Hypothalamus (tissue), 51 donors: ENCODE measurements around the gene PSMD2.

Source experiments
- DNase-seq, 51 donors: peaks; one replicate each; lab custom pipeline; 2025; lab: John Stamatoyannopoulos, UW

Gene PSMD2

DNA sequence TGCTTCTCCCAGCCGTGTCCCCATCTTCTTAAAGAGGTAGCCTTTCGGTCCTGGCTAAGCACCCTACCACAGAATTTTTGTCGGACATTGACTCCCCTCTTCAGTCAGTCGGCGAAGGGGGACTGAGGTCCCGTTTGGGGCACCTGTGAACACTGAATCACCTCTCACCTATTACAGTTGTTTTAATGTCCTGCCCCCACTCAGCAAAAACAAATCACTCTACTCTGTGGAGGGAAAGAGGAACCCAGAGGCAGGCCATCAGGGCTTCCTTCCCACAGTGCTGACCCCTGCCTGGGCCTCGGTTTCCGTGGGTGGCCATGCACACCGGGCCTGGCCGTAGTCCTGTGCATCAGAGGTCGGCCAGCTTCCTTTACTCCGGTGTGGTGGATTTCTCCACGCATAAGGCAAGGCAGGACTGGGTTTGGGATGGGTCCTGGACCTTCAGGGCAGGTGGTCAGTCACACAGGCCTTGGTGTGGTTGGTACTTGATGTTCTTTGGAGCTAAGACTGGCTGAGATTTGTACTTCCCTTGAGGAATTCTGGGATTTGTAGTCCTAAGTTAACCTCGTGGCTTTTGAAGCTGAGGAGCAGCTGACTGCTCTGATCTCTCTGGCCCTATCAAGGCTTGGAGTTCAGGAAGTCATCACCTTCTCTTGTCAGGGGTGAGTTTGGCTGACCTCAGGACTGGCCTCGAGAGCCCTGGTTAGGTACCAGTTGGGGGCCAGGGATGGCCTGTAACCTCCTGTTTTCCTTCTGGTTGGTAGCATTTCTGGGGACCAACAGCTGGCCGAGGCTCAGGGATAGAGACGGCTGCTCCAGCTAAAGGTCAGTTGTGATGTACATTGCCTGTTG is 37.7 kb downstream of the PSMD2 start:
- peak in 28 of 51 donors; percentile 4 to 81 (median 54) for DNase-seq

GRCh38 chr3:184337399-184337714 is 38.3 kb downstream of the PSMD2 start, which contains the start of gene FAM131A:
Gene FAM131A, plus strand, starts transcription at chr3:184337600. Its CDS starts 31 bp downstream, at chr3:184337631.
- DNase-seq: peak in 33 of 51 donors; percentile 23 to 80 (median 56)

DNA sequence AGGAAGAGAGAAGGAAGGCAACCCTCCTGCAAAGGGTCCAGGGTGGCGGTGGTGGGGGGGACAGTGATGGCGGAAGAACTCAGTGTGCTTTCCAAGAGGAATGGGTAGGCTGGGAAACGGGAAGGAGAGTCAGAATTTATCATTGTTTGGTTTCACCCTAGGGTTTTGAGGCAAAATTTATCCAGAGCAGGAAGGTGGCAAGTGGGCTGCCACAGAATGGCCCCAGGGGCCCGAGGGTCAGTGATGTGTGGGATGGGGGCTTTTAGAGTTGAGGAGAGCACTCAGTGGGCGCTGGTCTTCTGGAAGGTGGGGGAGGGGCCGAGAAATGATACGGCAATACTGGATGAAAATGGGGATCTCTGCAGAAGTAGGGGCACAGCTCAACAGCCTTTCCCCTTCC is 38.9 kb downstream of the PSMD2 start:
- DNase-seq: no peak

DNA sequence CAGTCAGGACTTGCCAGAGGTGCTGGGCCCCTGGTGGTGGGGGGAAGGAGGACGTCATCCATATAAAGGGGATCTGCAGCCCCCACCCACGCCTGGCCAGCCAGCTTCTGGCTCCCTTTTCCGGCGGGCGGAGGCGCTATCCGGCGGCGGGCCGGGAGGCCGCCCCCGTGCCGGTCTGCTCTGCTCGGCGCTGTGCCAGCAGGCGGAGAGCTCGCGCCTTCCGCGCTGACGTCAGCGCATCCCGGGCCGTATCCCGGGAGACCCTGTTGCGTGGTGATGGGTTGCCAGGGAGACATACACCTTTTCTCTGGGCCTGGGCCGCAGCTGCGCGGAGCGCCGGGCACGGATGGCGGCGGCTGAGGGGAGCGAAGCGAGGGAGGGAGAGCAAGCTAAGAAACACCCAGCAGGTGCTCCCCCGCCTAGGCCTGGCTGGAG is 39.5 kb downstream of the PSMD2 start:
- peak; percentile 20 to 91 (median 82) for DNase-seq

DNA sequence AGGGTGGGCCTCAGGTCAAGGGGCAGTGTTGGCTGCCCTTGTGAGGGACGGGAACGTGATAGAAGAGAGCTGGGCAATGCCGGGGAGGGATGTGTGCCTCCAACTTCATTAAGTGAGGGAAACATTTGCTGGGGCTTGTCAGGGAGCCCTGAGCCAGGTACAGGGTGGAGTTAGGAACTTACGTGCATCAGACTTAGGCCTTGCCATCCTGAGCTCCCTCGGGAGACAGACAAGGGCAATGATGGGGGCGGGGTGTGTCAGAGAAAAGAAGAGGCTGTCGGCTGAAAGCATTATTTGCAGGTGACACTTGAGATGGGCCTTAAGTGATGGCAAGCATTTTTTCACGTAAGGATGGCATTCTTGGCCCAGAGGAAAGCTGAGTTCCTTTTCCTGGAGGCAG is 40.0 kb downstream of the PSMD2 start:
- DNase-seq: peak in 2 of 51 donors; percentile 52 to 59

DNA sequence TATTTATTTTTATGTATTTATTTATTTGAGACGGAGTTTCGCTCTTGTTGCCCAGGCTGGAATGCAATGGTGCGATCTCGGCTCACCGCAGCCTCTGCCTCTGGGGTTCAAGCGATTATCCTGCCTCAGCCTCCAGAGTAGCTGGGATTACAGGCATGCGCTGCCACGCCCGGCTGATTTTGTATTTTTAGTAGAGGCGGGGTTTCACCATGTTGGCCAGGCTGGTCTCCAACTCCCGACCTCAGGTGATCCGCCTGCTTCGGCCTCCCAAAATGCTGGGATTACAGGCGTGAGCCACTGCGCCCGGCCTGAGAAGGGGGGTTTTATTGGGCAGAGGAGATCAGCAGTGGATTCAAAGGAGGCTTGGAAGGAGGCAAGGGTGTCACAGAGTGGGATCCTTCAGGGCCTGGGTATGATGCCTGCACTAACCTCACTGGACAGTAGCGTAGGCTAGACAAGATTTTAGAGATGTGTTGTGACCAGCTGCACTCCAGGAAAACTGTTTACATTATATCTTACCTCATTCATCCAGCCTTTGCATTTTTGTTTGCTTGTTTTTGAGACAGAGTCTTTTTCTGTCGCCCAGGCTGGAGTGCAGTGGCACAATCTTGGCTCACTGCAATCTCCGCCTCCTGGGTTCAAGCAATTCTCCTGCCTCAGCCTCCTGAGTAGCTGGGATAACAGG is 40.6 kb downstream of the PSMD2 start:
- DNase-seq: peak in 1 of 51 donors; percentile 12

DNA sequence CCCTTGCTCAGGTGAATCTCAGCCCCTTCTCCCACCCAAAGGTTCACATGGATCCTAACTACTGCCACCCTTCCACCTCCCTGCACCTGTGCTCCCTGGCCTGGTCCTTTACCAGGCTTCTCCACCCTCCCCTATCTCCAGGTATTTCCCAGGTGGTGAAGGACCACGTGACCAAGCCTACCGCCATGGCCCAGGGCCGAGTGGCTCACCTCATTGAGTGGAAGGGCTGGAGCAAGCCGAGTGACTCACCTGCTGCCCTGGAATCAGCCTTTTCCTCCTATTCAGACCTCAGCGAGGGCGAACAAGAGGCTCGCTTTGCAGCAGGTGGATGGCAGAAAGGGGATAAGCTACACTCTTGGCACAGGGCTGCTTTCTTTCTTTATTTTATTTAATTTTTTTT is 42.9 kb downstream of the PSMD2 start:
- no peak for DNase-seq

GRCh38 chr3:184343200-184343876 is 44.3 kb downstream of the PSMD2 start:
- no peak for DNase-seq

GRCh38 chr3:184344579-184345316 is 45.7 kb downstream of the PSMD2 start:
- peak in 6 of 51 donors; percentile 20 to 44 (median 30) for DNase-seq

DNA sequence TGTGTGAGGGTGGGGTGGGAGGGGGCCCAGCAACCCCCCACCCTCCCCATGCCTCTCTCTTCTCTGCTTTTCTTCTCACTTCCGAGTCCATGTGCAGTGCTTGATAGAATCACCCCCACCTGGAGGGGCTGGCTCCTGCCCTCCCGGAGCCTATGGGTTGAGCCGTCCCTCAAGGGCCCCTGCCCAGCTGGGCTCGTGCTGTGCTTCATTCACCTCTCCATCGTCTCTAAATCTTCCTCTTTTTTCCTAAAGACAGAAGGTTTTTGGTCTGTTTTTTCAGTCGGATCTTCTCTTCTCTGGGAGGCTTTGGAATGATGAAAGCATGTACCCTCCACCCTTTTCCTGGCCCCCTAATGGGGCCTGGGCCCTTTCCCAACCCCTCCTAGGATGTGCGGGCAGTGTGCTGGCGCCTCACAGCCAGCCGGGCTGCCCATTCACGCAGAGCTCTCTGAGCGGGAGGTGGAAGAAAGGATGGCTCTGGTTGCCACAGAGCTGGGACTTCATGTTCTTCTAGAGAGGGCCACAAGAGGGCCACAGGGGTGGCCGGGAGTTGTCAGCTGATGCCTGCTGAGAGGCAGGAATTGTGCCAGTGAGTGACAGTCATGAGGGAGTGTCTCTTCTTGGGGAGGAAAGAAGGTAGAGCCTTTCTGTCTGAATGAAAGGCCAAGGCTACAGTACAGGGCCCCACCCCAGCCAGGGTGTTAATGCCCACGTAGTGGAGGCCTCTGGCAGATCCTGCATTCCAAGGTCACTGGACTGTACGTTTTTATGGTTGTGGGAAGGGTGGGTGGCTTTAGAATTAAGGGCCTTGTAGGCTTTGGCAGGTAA is 46.5 kb downstream of the PSMD2 start:
- peak; percentile 16 to 94 (median 81) for DNase-seq

- DNase-seq: no peak
Observed at GRCh38 chr3:184346480-184347190, 47.6 kb downstream of the PSMD2 start.

GRCh38 chr3:184347321-184348056 is 48.4 kb downstream of the PSMD2 start:
- no peak for DNase-seq

DNA sequence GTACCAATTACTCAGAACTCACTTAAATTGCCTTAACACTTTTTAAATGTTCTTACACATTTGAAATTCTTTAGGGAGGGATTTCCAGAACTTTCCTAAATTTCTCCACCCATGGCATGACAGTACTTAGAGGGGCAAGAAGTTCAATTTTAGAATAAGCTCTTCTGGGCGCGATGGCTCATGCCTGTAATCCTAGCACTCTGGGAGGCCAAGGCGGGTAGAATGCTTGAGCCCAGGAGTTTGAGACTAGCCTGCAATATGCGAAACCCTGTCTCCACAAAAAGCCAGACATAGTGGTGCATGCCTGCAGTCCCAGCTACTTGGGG is 49.0 kb downstream of the PSMD2 start:
- DNase-seq: no peak

- DNase-seq: peak in 16 of 51 donors; percentile 8 to 53 (median 29)
Observed at GRCh38 chr3:184349563-184350470, 50.8 kb downstream of the PSMD2 start.

- no peak for DNase-seq
Observed at GRCh38 chr3:184350618-184351017, 51.6 kb downstream of the PSMD2 start.

GRCh38 chr3:184351511-184352148 is 52.6 kb downstream of the PSMD2 start:
- no peak for DNase-seq
